PC-9 (cell line): ENCODE measurements around the gene ABCB1.

Source experiments
- CTCF ChIP-seq: fragments of 200-600 bp; sonication (generic); conservative IDR thresholded peaks from 2 replicates; pipeline ENCODE4 v1.6.1; 2017; ENCODE audit warnings: mixed run types, antibody characterized with exemption, mild to moderate bottlenecking, moderate library complexity
- EZH2 ChIP-seq: fragments of 200-600 bp; sonication (generic); IDR thresholded peaks from 2 replicates; pipeline ENCODE4 v1.8.0; 2017; ENCODE audit warnings: antibody characterized with exemption, low read depth

GRCh38 chr7:87473192-87473591, 127.5 kb downstream of the ABCB1 start:
- TF ChIP-seq EZH2, result no peak
- no peak for TF ChIP-seq CTCF
